ENCODE measurements around the gene CTTNBP2NL.
"Not testable (repeated sequence)": the region's sequence is repeated elsewhere in the genome, so short reads cannot be mapped to it uniquely, and the experiment has no call there.

The CTTNBP2NL gene

GRCh38 chr1:112429749-112430148, 33.7 kb downstream of the CTTNBP2NL start:
- no peak for DNase-seq

GRCh38 chr1:112431038-112431437, 35.0 kb downstream of the CTTNBP2NL start:
- DNase-seq: no peak

GRCh38 chr1:112435448-112435847, 39.4 kb downstream of the CTTNBP2NL start:
- DNase-seq: no peak

GRCh38 chr1:112436384-112437156, 40.6 kb downstream of the CTTNBP2NL start:
- no peak for DNase-seq

GRCh38 chr1:112438156-112438555, 42.1 kb downstream of the CTTNBP2NL start:
- not testable (repeated sequence) for DNase-seq

GRCh38 chr1:112439592-112439991, 43.6 kb downstream of the CTTNBP2NL start:
- DNase-seq: no peak

GRCh38 chr1:112440574-112440973, 44.6 kb downstream of the CTTNBP2NL start:
- DNase-seq: no peak

GRCh38 chr1:112444269-112444668, 48.3 kb downstream of the CTTNBP2NL start:
- no peak for DNase-seq

- DNase-seq: no peak
These were observed 49.6 kb downstream of the CTTNBP2NL start for GRCh38 chr1:112445596-112445995.

- DNase-seq: no peak
These were observed 50.4 kb downstream of the CTTNBP2NL start for GRCh38 chr1:112446411-112446810.

GRCh38 chr1:112448904-112449629, 53.1 kb downstream of the CTTNBP2NL start:
- no peak for DNase-seq

GRCh38 chr1:112449630-112449983, 53.6 kb downstream of the CTTNBP2NL start:
- no peak for DNase-seq

- DNase-seq: no peak
These were observed 54.8 kb downstream of the CTTNBP2NL start for GRCh38 chr1:112450773-112451172.

GRCh38 chr1:112451301-112451700, 55.3 kb downstream of the CTTNBP2NL start:
- not testable (repeated sequence) for DNase-seq

GRCh38 chr1:112453876-112454275, 57.9 kb downstream of the CTTNBP2NL start:
- DNase-seq: no peak

- DNase-seq: no peak
These were observed 58.3 kb downstream of the CTTNBP2NL start for GRCh38 chr1:112454316-112454715.

GRCh38 chr1:112457241-112457640, 61.2 kb downstream of the CTTNBP2NL start:
- no peak for DNase-seq

- DNase-seq: no peak
These were observed 61.9 kb downstream of the CTTNBP2NL start for GRCh38 chr1:112457955-112458354.

- no peak for DNase-seq
These were observed 62.7 kb downstream of the CTTNBP2NL start for GRCh38 chr1:112458756-112459155.

- no peak for DNase-seq
These were observed 64.6 kb downstream of the CTTNBP2NL start for GRCh38 chr1:112460615-112461014.

GRCh38 chr1:112461200-112461871, 65.3 kb downstream of the CTTNBP2NL start:
- DNase-seq: no peak

- no peak for DNase-seq
These were observed 66.9 kb downstream of the CTTNBP2NL start for GRCh38 chr1:112462953-112463279.

- DNase-seq: no peak
These were observed 68.5 kb downstream of the CTTNBP2NL start for GRCh38 chr1:112464501-112464900.

GRCh38 chr1:112465122-112465521, 69.1 kb downstream of the CTTNBP2NL start:
- DNase-seq: no peak
